Measurements from ENCODE around the gene DRC3.

The DRC3 gene

GRCh38 chr17:18035704-18036103 is 63.0 kb downstream of the DRC3 start:
- H3K4me3 ChIP-seq (ENCODE audit: low read depth, low read length): no peak overlapping the region
- H3K9me3 ChIP-seq (ENCODE audit: control insufficient read depth, insufficient read depth, low read length): no peaks in the 10 kb centered on the region
- no peaks in the 10 kb centered on the region for H3K36me3 ChIP-seq (ENCODE audit: control insufficient read depth, insufficient read depth, low read length)
- H3K4me1 ChIP-seq (ENCODE audit: control insufficient read depth, insufficient read depth, low read length): no peaks in the 10 kb centered on the region
- no peak overlapping the region for H3K9ac ChIP-seq (ENCODE audit: low read depth, low read length)
- no peaks in the 10 kb centered on the region for H3K27me3 ChIP-seq (ENCODE audit: control insufficient read depth, insufficient read depth, low read length)

GRCh38 chr17:18037486-18037885 is 64.8 kb downstream of the DRC3 start:
- Histone ChIP-seq H3K36me3 (ENCODE audit: control insufficient read depth, insufficient read depth, low read length) (no peaks in the 10 kb centered on the region), H3K9ac (ENCODE audit: low read depth, low read length) (no peak overlapping the region), H3K27me3 (ENCODE audit: control insufficient read depth, insufficient read depth, low read length) (no peaks in the 10 kb centered on the region), H3K4me3 (ENCODE audit: low read depth, low read length) (no peak overlapping the region), H3K9me3 (ENCODE audit: control insufficient read depth, insufficient read depth, low read length) (no peaks in the 10 kb centered on the region), H3K4me1 (ENCODE audit: control insufficient read depth, insufficient read depth, low read length) (no peaks in the 10 kb centered on the region)

- no peaks in the 10 kb centered on the region for H3K27me3 ChIP-seq (ENCODE audit: control insufficient read depth, insufficient read depth, low read length)
- peak overlapping the region; percentile 80 for H3K9ac ChIP-seq (ENCODE audit: low read depth, low read length)
- H3K9me3 ChIP-seq (ENCODE audit: control insufficient read depth, insufficient read depth, low read length): no peaks in the 10 kb centered on the region
- H3K4me1 ChIP-seq (ENCODE audit: control insufficient read depth, insufficient read depth, low read length): no peaks in the 10 kb centered on the region
- H3K4me3 ChIP-seq (ENCODE audit: low read depth, low read length): peak overlapping the region; percentile 93
- H3K36me3 ChIP-seq (ENCODE audit: control insufficient read depth, insufficient read depth, low read length): no peaks in the 10 kb centered on the region
Observed at GRCh38 chr17:18038149-18038850, 65.6 kb downstream of the DRC3 start.

- peak within 1 kb of the TSS; percentile 80 for H3K9ac ChIP-seq (ENCODE audit: low read depth, low read length)
- peak within 1 kb of the TSS; percentile 93 for H3K4me3 ChIP-seq (ENCODE audit: low read depth, low read length)
- no peaks in the 10 kb centered on the region for H3K9me3 ChIP-seq (ENCODE audit: control insufficient read depth, insufficient read depth, low read length)
- no peaks in the 10 kb centered on the region for H3K36me3 ChIP-seq (ENCODE audit: control insufficient read depth, insufficient read depth, low read length)
- H3K27me3 ChIP-seq (ENCODE audit: control insufficient read depth, insufficient read depth, low read length): no peaks in the 10 kb centered on the region
- no peaks in the 10 kb centered on the region for H3K4me1 ChIP-seq (ENCODE audit: control insufficient read depth, insufficient read depth, low read length)
Observed at GRCh38 chr17:18038861-18039534, 66.3 kb downstream of the DRC3 start, which contains the start of the genes ATPAF2 and GID4. Gene ATPAF2, minus strand, starts transcription at chr17:18039168. Its CDS starts 155 bp downstream, at chr17:18039013. Gene GID4, plus strand, starts transcription at chr17:18039408. Its CDS starts 57 bp downstream, at chr17:18039465.

- Histone ChIP-seq H3K27me3 (ENCODE audit: control insufficient read depth, insufficient read depth, low read length) (no peaks in the 10 kb centered on the region), H3K9me3 (ENCODE audit: control insufficient read depth, insufficient read depth, low read length) (no peaks in the 10 kb centered on the region), H3K4me1 (ENCODE audit: control insufficient read depth, insufficient read depth, low read length) (no peaks in the 10 kb centered on the region), H3K36me3 (ENCODE audit: control insufficient read depth, insufficient read depth, low read length) (no peaks in the 10 kb centered on the region), H3K4me3 (ENCODE audit: low read depth, low read length) (peak overlapping the region; percentile 67), H3K9ac (ENCODE audit: low read depth, low read length) (peak overlapping the region; percentile 47)
Observed at GRCh38 chr17:18039535-18040260, 67.0 kb downstream of the DRC3 start.

- H3K4me1 ChIP-seq (ENCODE audit: control insufficient read depth, insufficient read depth, low read length): no peaks in the 10 kb centered on the region
- peak overlapping the region; percentile 67 for H3K4me3 ChIP-seq (ENCODE audit: low read depth, low read length)
- peak overlapping the region; percentile 47 for H3K9ac ChIP-seq (ENCODE audit: low read depth, low read length)
- no peaks in the 10 kb centered on the region for H3K36me3 ChIP-seq (ENCODE audit: control insufficient read depth, insufficient read depth, low read length)
- no peaks in the 10 kb centered on the region for H3K27me3 ChIP-seq (ENCODE audit: control insufficient read depth, insufficient read depth, low read length)
- no peaks in the 10 kb centered on the region for H3K9me3 ChIP-seq (ENCODE audit: control insufficient read depth, insufficient read depth, low read length)
Observed at GRCh38 chr17:18040261-18040858, 67.7 kb downstream of the DRC3 start.

- no peak overlapping the region for H3K4me3 ChIP-seq (ENCODE audit: low read depth, low read length)
- H3K27me3 ChIP-seq (ENCODE audit: control insufficient read depth, insufficient read depth, low read length): no peaks in the 10 kb centered on the region
- H3K36me3 ChIP-seq (ENCODE audit: control insufficient read depth, insufficient read depth, low read length): no peaks in the 10 kb centered on the region
- no peaks in the 10 kb centered on the region for H3K9me3 ChIP-seq (ENCODE audit: control insufficient read depth, insufficient read depth, low read length)
- no peaks in the 10 kb centered on the region for H3K4me1 ChIP-seq (ENCODE audit: control insufficient read depth, insufficient read depth, low read length)
- no peak overlapping the region for H3K9ac ChIP-seq (ENCODE audit: low read depth, low read length)
Observed at GRCh38 chr17:18041776-18042175, 69.1 kb downstream of the DRC3 start.

- Histone ChIP-seq H3K4me1 (ENCODE audit: control insufficient read depth, insufficient read depth, low read length) (no peaks in the 10 kb centered on the region), H3K9me3 (ENCODE audit: control insufficient read depth, insufficient read depth, low read length) (no peaks in the 10 kb centered on the region), H3K36me3 (ENCODE audit: control insufficient read depth, insufficient read depth, low read length) (no peaks in the 10 kb centered on the region), H3K9ac (ENCODE audit: low read depth, low read length) (no peak overlapping the region), H3K27me3 (ENCODE audit: control insufficient read depth, insufficient read depth, low read length) (no peaks in the 10 kb centered on the region), H3K4me3 (ENCODE audit: low read depth, low read length) (no peak overlapping the region)
Observed at GRCh38 chr17:18042983-18043382, 70.3 kb downstream of the DRC3 start.

- Histone ChIP-seq H3K27me3 (ENCODE audit: control insufficient read depth, insufficient read depth, low read length) (no peaks in the 10 kb centered on the region), H3K4me3 (ENCODE audit: low read depth, low read length) (no peak overlapping the region), H3K36me3 (ENCODE audit: control insufficient read depth, insufficient read depth, low read length) (no peaks in the 10 kb centered on the region), H3K9ac (ENCODE audit: low read depth, low read length) (no peak overlapping the region), H3K4me1 (ENCODE audit: control insufficient read depth, insufficient read depth, low read length) (no peaks in the 10 kb centered on the region), H3K9me3 (ENCODE audit: control insufficient read depth, insufficient read depth, low read length) (no peaks in the 10 kb centered on the region)
Observed at GRCh38 chr17:18043491-18043890, 70.8 kb downstream of the DRC3 start.

- H3K4me3 ChIP-seq (ENCODE audit: low read depth, low read length): no peak overlapping the region
- H3K9me3 ChIP-seq (ENCODE audit: control insufficient read depth, insufficient read depth, low read length): no peaks in the 10 kb centered on the region
- H3K4me1 ChIP-seq (ENCODE audit: control insufficient read depth, insufficient read depth, low read length): no peaks in the 10 kb centered on the region
- H3K27me3 ChIP-seq (ENCODE audit: control insufficient read depth, insufficient read depth, low read length): no peaks in the 10 kb centered on the region
- H3K36me3 ChIP-seq (ENCODE audit: control insufficient read depth, insufficient read depth, low read length): no peaks in the 10 kb centered on the region
- H3K9ac ChIP-seq (ENCODE audit: low read depth, low read length): no peak overlapping the region
Observed at GRCh38 chr17:18044609-18045008, 71.9 kb downstream of the DRC3 start.

- Histone ChIP-seq H3K4me1 (ENCODE audit: control insufficient read depth, insufficient read depth, low read length) (no peaks in the 10 kb centered on the region), H3K4me3 (ENCODE audit: low read depth, low read length) (no peak overlapping the region), H3K27me3 (ENCODE audit: control insufficient read depth, insufficient read depth, low read length) (no peaks in the 10 kb centered on the region), H3K9ac (ENCODE audit: low read depth, low read length) (no peak overlapping the region), H3K9me3 (ENCODE audit: control insufficient read depth, insufficient read depth, low read length) (no peaks in the 10 kb centered on the region), H3K36me3 (ENCODE audit: control insufficient read depth, insufficient read depth, low read length) (no peaks in the 10 kb centered on the region)
Observed at GRCh38 chr17:18045691-18046350, 73.2 kb downstream of the DRC3 start.
